22Rv1 (cell line): ENCODE data around the gene DCTN2.

Source experiments
- ZFX ChIP-seq: fragments of 450-650 bp; IDR thresholded peaks from 2 replicates; pipeline ENCODE4 v1.6.1; 2017; ENCODE audit warnings: antibody characterized with exemption, borderline replicate concordance
- TF ChIP-seq, protein P1 (sequence below): fragments of 450-650 bp; IDR thresholded peaks from 2 replicates; pipeline ENCODE4 v1.5.1; 2017; ENCODE audit warnings: mild to moderate bottlenecking

DNA sequence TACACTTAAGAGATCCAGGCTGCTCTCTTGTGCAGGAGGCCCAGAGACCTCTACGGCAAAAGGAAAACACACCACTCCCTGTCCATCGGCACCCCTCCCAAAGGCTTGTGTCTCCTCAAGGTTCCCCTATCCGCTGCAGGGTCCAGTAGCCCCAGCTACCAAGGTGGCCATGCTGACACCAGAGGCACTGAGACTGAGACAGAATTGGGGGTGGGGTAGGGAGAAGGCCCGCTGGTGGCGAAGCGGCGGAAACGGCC, 27.3 kb downstream of the DCTN2 start:
- TF ChIP-seq, protein P1, sequence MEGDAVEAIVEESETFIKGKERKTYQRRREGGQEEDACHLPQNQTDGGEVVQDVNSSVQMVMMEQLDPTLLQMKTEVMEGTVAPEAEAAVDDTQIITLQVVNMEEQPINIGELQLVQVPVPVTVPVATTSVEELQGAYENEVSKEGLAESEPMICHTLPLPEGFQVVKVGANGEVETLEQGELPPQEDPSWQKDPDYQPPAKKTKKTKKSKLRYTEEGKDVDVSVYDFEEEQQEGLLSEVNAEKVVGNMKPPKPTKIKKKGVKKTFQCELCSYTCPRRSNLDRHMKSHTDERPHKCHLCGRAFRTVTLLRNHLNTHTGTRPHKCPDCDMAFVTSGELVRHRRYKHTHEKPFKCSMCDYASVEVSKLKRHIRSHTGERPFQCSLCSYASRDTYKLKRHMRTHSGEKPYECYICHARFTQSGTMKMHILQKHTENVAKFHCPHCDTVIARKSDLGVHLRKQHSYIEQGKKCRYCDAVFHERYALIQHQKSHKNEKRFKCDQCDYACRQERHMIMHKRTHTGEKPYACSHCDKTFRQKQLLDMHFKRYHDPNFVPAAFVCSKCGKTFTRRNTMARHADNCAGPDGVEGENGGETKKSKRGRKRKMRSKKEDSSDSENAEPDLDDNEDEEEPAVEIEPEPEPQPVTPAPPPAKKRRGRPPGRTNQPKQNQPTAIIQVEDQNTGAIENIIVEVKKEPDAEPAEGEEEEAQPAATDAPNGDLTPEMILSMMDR, result no peak
- no peak for TF ChIP-seq ZFX
